Stimulated activated CD8-positive, alpha-beta memory T cell treated with anti-CD3 and anti-CD28 coated beads, Interleukin-15, amount 100 ng/mL, for 1 hour (primary cell): ENCODE results near the gene TEDC1.
"Not testable (repeated sequence)": the region's sequence is repeated elsewhere in the genome, so short reads cannot be mapped to it uniquely, and the experiment has no call there.

Experiments used
- DNase-seq: peaks from one replicate; pipeline ENCODE4 v3.0.0-alpha.2; 2020; ENCODE audit warnings: low read depth

The TEDC1 gene

DNA sequence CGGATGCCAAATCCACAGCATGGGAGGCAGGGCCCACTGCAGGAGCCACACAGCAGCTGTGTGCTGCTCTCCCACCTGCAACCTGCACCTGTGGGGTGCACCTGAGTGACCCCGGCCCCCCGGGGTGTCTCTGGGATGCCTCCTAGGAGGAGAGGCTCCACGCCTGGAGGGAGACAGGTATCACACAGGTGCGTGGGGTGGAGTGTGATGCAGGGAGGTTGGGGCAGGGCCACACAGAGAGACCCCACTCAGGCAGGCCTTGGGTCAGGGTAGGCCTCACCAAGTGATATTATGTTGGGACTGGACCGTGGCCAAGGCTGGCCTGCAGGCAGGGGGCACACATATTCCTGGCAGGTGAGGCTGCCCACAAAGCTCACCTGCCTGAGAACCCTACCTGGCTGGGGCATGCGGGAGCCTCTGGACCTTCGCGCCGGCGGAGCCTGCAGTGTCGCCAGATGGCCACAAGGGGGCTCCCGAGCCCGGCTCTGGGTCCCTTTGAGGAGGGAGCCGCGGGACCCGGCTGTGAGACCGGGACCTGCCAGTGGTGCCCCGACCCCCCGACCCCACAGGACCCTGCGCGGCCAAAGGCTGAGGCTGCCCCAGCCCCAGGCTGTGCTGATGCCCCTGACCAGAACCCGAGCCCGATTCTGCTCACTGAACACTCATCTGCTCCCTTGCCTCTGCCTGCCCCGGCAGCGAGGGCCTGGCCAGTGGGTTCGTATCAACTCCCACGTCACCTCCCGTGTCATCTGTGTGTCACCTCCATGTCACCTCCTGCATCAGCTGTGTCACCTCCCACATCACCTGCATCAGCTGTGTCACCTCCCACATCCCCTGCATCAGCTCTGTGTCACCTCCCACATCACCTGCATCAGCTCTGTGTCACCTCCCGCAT, 46.8 kb downstream of the TEDC1 start:
- peak; percentile 41 for DNase-seq

GRCh38 chr14:105538481-105539049, 47.5 kb downstream of the TEDC1 start:
- no peak for DNase-seq

DNA sequence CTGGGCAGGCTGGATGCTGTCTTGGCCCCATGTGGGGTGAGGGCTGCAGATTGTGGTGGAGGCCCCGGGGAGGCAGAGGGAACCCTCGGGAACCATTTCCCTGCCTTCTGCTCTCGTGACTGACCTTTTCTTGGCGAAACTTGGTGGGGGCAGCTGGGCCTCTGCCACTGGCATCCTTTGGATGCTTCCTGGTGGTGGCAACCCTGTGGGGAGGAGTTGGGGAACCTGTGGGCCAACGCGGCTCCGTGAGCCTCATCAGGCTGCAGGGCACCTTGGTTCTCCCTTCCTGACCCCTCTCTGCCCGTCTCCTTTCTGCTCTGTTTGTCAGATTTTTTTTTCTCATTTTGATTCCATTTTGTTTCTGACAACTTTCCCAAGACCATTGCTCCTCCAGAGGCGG, 49.8 kb downstream of the TEDC1 start:
- DNase-seq = no peak

DNA sequence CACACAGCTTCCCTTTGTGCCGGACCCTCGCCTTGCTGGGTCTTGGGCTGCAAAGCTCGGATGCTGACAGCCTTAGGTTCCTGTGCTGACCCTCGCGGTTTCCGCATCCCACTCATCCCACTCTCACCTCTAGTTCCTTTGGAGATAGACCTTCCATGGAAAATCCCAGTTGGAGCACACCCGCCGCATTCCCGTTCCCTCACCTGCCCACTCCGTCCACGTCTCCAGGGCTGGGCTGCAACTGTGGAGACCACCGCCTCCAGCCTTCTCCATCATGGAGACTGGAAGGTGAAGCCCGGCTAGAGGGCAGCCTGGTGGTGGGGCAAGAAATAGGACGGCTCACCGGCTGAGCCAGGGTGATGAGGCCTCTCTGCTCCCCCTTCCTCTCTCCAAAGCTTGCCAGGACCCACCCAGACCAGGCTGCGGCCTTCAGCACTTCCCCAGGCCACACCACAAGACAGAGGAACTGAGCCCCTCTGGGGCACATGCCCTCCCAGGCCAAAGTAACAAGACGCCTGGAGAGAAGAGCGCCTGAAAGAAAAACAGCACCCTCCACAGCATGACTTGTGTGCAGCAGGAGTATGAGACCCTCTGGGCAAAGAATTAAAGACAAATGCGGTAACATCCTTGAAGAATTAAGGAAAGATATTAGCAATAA, 50.3 kb downstream of the TEDC1 start:
- DNase-seq = no peak

DNA sequence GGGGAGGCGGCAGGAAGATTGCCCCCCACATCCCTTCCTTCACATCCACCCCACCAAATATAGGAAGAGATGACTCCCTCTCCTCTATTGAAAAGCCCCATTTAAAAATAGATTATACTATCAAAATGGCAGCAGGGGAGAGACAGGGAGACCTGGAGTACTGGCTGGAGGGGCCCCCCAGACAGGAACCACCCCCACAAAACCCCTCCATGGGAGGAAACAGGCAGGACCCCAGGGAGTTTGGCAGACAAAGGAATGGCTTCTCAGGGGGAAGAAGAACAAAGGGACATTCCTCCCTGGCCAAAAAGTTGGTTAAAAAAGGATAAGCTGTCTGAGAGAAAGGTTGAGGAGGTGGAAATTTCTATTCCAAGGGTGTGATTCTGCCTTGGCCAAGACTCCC, 54.6 kb downstream of the TEDC1 start:
- not testable (repeated sequence) for DNase-seq

GRCh38 chr14:105546410-105546809, 55.4 kb downstream of the TEDC1 start:
- DNase-seq = not testable (repeated sequence)

DNA sequence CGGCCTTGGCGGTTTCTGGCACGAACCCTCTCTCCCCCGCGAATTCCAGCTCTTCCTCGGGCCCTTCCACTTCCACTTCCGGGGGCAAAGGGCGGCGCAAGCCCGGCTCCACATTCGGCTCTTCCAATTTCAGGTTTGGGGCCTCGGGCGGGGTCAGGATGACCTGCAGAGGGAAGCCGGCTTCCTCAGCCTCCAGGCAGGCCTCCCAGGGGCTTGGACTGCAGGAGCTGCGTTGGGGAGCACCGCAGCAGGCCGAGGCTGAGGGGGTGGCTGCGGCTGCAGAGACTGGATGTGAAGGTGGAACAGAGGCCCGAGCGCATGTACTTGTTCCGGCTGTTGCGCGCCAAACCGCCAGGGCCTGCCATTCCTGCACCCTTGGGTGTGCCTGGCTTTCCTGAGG, 56.0 kb downstream of the TEDC1 start:
- DNase-seq = not testable (repeated sequence)

DNA sequence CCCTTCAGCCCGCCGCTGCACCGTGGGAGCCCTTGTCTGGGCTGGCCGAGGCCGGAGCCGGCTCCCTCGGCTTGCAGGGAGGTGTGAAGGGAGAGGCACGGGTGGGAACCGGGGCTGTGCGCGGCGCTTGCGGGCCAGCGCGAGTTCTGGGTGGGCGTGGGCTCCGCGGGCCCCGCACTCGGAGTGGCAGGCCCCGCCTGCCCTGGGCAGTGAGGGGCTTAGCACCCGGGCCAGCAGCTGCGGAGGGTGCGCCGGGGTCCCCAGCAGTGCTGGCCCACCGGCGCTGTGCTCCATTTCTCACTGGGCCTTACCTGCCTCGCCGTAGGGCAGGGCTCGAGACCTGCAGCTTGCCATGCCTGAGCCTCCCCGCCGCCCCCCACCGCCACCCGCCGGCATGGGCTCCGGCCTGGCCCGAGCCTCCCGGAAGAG, 56.7 kb downstream of the TEDC1 start:
- DNase-seq = no peak
